Measurements from ENCODE around the gene ELAVL3.

ELAVL3 gene

GRCh38 chr19:11405846-11406643 lies 74.8 kb downstream of the ELAVL3 start:
- DNase-seq = no peak

DNA sequence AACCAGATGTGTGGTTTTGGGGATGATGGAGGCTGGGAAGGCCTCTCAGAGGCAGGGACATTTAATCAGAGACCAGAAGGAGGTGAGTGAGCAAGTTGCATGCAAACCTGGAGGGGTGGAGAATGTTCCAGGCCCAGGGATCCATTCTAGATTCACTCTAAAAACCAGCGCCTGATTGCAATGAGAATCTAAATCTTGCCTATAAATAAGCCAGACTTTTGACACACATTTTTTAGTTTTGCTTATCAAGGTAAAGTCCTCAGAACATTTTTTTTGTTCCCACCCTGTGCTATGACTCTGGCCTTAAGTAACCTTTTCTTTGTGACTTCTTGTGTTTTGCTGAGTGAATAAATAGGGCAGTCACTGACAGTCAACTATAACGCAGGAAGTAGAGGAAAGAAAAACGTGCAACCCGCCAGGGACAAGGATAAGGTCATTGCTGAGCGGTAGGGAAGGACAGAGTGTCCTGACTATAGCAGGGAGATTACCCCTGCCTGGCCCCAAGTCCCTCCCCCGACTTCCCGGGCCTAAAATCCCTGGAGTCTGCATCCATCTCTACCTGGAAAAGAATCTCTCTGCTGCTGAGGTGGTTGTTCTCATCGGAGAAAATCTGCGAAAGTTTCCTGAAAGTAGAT lies 76.1 kb downstream of the ELAVL3 start:
- no peak for DNase-seq

GRCh38 chr19:11401808-11402543 lies 78.9 kb downstream of the ELAVL3 start:
- no peak for DNase-seq
